PC-3 (cell line): ENCODE measurements around the gene SGCG.

Experiments
- EZH2 ChIP-seq: fragments of 300-600 bp; sonication (generic); IDR thresholded peaks from one replicate; pipeline ENCODE4 v1.6.1; 2017; ENCODE audit warnings: antibody characterized with exemption, mild to moderate bottlenecking, low read length; ENCODE audit not compliant: unreplicated experiment
- TF ChIP-seq, protein P1 (sequence below): fragments of 300-600 bp; sonication (generic); conservative IDR thresholded peaks from 2 replicates; pipeline ENCODE4 v1.5.1; 2017; ENCODE audit warnings: antibody characterized with exemption, low read depth, mild to moderate bottlenecking, low read length

GRCh38 chr13:23367907-23368306 lies 187.1 kb downstream of the SGCG start:
- TF ChIP-seq, protein P1, sequence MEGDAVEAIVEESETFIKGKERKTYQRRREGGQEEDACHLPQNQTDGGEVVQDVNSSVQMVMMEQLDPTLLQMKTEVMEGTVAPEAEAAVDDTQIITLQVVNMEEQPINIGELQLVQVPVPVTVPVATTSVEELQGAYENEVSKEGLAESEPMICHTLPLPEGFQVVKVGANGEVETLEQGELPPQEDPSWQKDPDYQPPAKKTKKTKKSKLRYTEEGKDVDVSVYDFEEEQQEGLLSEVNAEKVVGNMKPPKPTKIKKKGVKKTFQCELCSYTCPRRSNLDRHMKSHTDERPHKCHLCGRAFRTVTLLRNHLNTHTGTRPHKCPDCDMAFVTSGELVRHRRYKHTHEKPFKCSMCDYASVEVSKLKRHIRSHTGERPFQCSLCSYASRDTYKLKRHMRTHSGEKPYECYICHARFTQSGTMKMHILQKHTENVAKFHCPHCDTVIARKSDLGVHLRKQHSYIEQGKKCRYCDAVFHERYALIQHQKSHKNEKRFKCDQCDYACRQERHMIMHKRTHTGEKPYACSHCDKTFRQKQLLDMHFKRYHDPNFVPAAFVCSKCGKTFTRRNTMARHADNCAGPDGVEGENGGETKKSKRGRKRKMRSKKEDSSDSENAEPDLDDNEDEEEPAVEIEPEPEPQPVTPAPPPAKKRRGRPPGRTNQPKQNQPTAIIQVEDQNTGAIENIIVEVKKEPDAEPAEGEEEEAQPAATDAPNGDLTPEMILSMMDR: no peak
- TF ChIP-seq EZH2: no peak
